Fibroblast of lung (primary cell): ENCODE measurements around the gene MBD5.

Experiments used
- CTCF ChIP-seq, 2 donors: IDR thresholded peaks in 1 of 2; conservative IDR thresholded peaks in 1 of 2; 1 replicate in 1 of 2; 2 replicates in 1 of 2; pipeline ENCODE4 v1.5.1; 2011 to 2012; ENCODE audit warnings: low read length in 2 of 2, control low read depth in 1 of 2, inconsistent platforms in 1 of 2, low read depth in 1 of 2, mild to moderate bottlenecking in 1 of 2
- EZH2 ChIP-seq: IDR thresholded peaks from 2 replicates; pipeline ENCODE4 v1.5.1; 2012; ENCODE audit warnings: low read length, control low read depth, mild to moderate bottlenecking; ENCODE audit errors: missing control alignments

- TF ChIP-seq CTCF (conservative IDR thresholded peaks at IDR 0.05 in 1 of 2, IDR thresholded peaks at IDR 0.05 in 1 of 2; ENCODE audit: low read depth in 1 of 2, low read length in 2 of 2) (no peak), EZH2 (no peak)
Measured at GRCh38 chr2:148273158-148273691, 252.3 kb downstream of the MBD5 start.
